ENCODE data around the gene TCHP.
"Not testable (repeated sequence)": the region's sequence is repeated elsewhere in the genome, so short reads cannot be mapped to it uniquely, and the experiment has no call there.

DNA sequence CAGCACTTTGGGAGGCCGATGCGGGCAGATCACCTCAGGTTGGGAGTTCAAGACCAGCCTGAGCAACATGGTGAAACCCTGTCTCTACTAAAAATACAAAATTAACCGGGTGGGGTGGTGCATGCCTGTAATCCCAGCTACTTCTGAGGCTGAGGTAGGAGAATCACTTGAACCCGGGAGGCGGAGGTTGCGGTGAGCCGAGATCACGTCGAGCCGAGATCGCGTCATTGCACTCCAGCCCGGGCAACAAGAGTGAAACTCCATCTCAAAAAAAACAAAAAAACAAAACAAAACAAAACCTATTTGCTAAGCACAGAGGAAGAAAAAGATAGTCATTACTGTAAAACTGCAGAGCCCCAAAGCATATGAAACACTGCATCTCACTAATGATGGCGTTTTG lies 29.3 kb downstream of the TCHP start:
- TF ChIP-seq POLR2A (IDR thresholded peaks at IDR 0.05; ENCODE audit: low read depth, low read length); TAF1 (IDR thresholded peaks at IDR 0.05; ENCODE audit: borderline replicate concordance, low read depth, low read length); POLR2AphosphoS5 (IDR thresholded peaks at IDR 0.05; ENCODE audit: low read depth, low read length): not testable (repeated sequence)

All from GM12892 (cell line).